Activated CD8-positive, alpha-beta memory T cell treated with anti-CD3 and anti-CD28 coated beads for 48 hours (primary cell): ENCODE results near the gene TOR1AIP2.
A peak's percentile ranks its signal among the peaks of the same experiment; 100 is the strongest.

ENCODE experiments used
- DNase-seq, 3 experiments: peaks; one replicate each; pipeline ENCODE4 v3.0.0-alpha.2; 2020; ENCODE audit warnings: low read depth in 2 of 3, low spot score in 2 of 3

TOR1AIP2 gene

GRCh38 chr1:179877586-179878265 lies at the start of gene TOR1AIP2:
Gene TOR1AIP2 (minus strand): TSS chr1:179877803. CDS start chr1:179852665, 25,138 bp downstream.
- peak; percentile 65 to 73 (median 71) for DNase-seq

GRCh38 chr1:179926850-179927205 lies 49.2 kb upstream of the TOR1AIP2 start:
- DNase-seq, result no peak

GRCh38 chr1:179925922-179926849 lies 48.6 kb upstream of the TOR1AIP2 start:
- no peak for DNase-seq

GRCh38 chr1:179925302-179925701 lies 47.7 kb upstream of the TOR1AIP2 start:
- DNase-seq, result no peak

GRCh38 chr1:179924268-179924667 lies 46.7 kb upstream of the TOR1AIP2 start:
- DNase-seq, result no peak

GRCh38 chr1:179923029-179923428 lies 45.4 kb upstream of the TOR1AIP2 start:
- DNase-seq, result no peak

GRCh38 chr1:179921981-179922872 lies 44.6 kb upstream of the TOR1AIP2 start:
- no peak for DNase-seq

GRCh38 chr1:179921472-179921871 lies 43.9 kb upstream of the TOR1AIP2 start:
- no peak for DNase-seq

- DNase-seq, result no peak
Measured at GRCh38 chr1:179917601-179918429, 40.2 kb upstream of the TOR1AIP2 start.

- DNase-seq, result no peak
Measured at GRCh38 chr1:179911812-179912211, 34.2 kb upstream of the TOR1AIP2 start.

- DNase-seq, result no peak
Measured at GRCh38 chr1:179910934-179911333, 33.3 kb upstream of the TOR1AIP2 start.

GRCh38 chr1:179889589-179889988 lies 12.0 kb upstream of the TOR1AIP2 start:
- DNase-seq, result no peak

GRCh38 chr1:179888071-179888470 lies 10.5 kb upstream of the TOR1AIP2 start:
- DNase-seq, result no peak

- DNase-seq, result peak in 1 of 3 experiments; percentile 25
Measured at GRCh38 chr1:179883745-179884138, 6.1 kb upstream of the TOR1AIP2 start.

GRCh38 chr1:179883040-179883744 lies 5.6 kb upstream of the TOR1AIP2 start:
- no peak for DNase-seq

GRCh38 chr1:179882253-179883039 lies 4.8 kb upstream of the TOR1AIP2 start, which contains the start of gene TOR1AIP1:
Gene TOR1AIP1 (plus strand): TSS chr1:179882285. CDS start chr1:179882503, 218 bp downstream.
- peak; percentile 84 to 97 (median 88) for DNase-seq

- no peak for DNase-seq
Measured at GRCh38 chr1:179881642-179882252, 4.1 kb upstream of the TOR1AIP2 start.

GRCh38 chr1:179879797-179880196 lies 2.2 kb upstream of the TOR1AIP2 start:
- no peak for DNase-seq
